HG03025 (cell line): ENCODE measurements around the gene ZYG11B.
"Not testable (repeated sequence)": the region's sequence is repeated elsewhere in the genome, so short reads cannot be mapped to it uniquely, and the experiment has no call there.

Experiments used
- ATAC-seq: cut with Tn5 transposase; IDR thresholded peaks from one replicate; pipeline ENCODE4 v1.9.1; 2021; ENCODE audit warnings: mild to moderate bottlenecking, moderate library complexity; ENCODE audit not compliant: unreplicated experiment, low FRiP score

Gene ZYG11B

GRCh38 chr1:52726265-52727113 lies at the start of gene ZYG11B:
Gene ZYG11B, plus strand, starts transcription at chr1:52726453. Its CDS starts 201 bp downstream, at chr1:52726654.
- ATAC-seq = peak; percentile 87

- ATAC-seq = no peak
Observed at GRCh38 chr1:52677076-52677806, 49.0 kb upstream of the ZYG11B start.

GRCh38 chr1:52679048-52679447 lies 47.2 kb upstream of the ZYG11B start:
- no peak for ATAC-seq

- ATAC-seq = no peak
Observed at GRCh38 chr1:52679498-52679897, 46.8 kb upstream of the ZYG11B start.

GRCh38 chr1:52680353-52680752 lies 45.9 kb upstream of the ZYG11B start:
- no peak for ATAC-seq

- ATAC-seq = no peak
Observed at GRCh38 chr1:52681136-52681535, 45.1 kb upstream of the ZYG11B start.

GRCh38 chr1:52683367-52683940 lies 42.8 kb upstream of the ZYG11B start:
- ATAC-seq = no peak

GRCh38 chr1:52684545-52684944 lies 41.7 kb upstream of the ZYG11B start:
- ATAC-seq = no peak

GRCh38 chr1:52686261-52686751 lies 39.9 kb upstream of the ZYG11B start:
- ATAC-seq = not testable (repeated sequence)

GRCh38 chr1:52686830-52687229 lies 39.4 kb upstream of the ZYG11B start:
- ATAC-seq = no peak

- ATAC-seq = no peak
Observed at GRCh38 chr1:52691821-52692220, 34.4 kb upstream of the ZYG11B start.

- ATAC-seq = no peak
Observed at GRCh38 chr1:52692697-52693096, 33.6 kb upstream of the ZYG11B start.

- not testable (repeated sequence) for ATAC-seq
Observed at GRCh38 chr1:52693351-52693750, 32.9 kb upstream of the ZYG11B start.

GRCh38 chr1:52693843-52694242 lies 32.4 kb upstream of the ZYG11B start:
- no peak for ATAC-seq

GRCh38 chr1:52695627-52696026 lies 30.6 kb upstream of the ZYG11B start:
- ATAC-seq = no peak

- ATAC-seq = peak; percentile 50
Observed at GRCh38 chr1:52697795-52698674, 28.2 kb upstream of the ZYG11B start, which contains the start of gene COA7. Gene COA7, minus strand, starts transcription at chr1:52698347. Its CDS starts 21 bp downstream, at chr1:52698326.

- peak; percentile 84 for ATAC-seq
Observed at GRCh38 chr1:52702886-52703787, 23.1 kb upstream of the ZYG11B start.

- no peak for ATAC-seq
Observed at GRCh38 chr1:52706136-52706670, 20.1 kb upstream of the ZYG11B start.
